OCI-LY7 (cell line): Measurements from ENCODE around the gene MLLT10. TPM values are rescaled to one million over a fixed set of nuclear protein-coding genes. Genes with fewer than 3 reads are reported as not detected.

ENCODE experiments used
- BruUV-seq: library from RNA; stranded (reverse); fragments of 400-500 nt; replicated peaks from 2 replicates; lab custom pipeline; 2021; lab: Mats Ljungman, UMichigan
- CTCF ChIA-PET: fragments of 300-600 bp; sonication (Branson Sonifier 250); formaldehyde crosslinking; loops from one replicate; lab custom pipeline; 2022; ENCODE audit warnings: antibody characterized with exemption; ENCODE audit not compliant: unreplicated experiment; lab: Charles Lee
- POLR2A ChIA-PET: fragments of 300-600 bp; sonication (Branson Sonifier 250); formaldehyde crosslinking; loops from one replicate; lab custom pipeline; 2022; ENCODE audit warnings: antibody characterized with exemption; lab: Charles Lee
- DNase-seq: peaks from one replicate; pipeline ENCODE4 v3.0.0-alpha.2; 2015; ENCODE audit warnings: low spot score
- H2AFZ ChIP-seq: fragments of 200-600 bp; sonication (generic), shearing (Covaris generic); 2 replicates; pipeline ENCODE4 v1.6.1; 2014; ENCODE audit warnings: mild to moderate bottlenecking, antibody characterized with exemption, low read length, moderate library complexity
- H3K27ac ChIP-seq: fragments of 200-600 bp; sonication (generic); 2 replicates; pipeline ENCODE4 v1.5.1; 2014; ENCODE audit warnings: mixed run types, low read depth, mild to moderate bottlenecking, moderate library complexity, low read length, inconsistent platforms; ENCODE audit not compliant: poor library complexity, severe bottlenecking
- H3K36me3 ChIP-seq: fragments of 200-600 bp; sonication (generic); 2 replicates; pipeline ENCODE4 v1.6.1; 2014; ENCODE audit warnings: mild to moderate bottlenecking, antibody characterized with exemption, low read length, moderate library complexity, mixed read lengths; ENCODE audit not compliant: insufficient read depth
- H3K4me1 ChIP-seq: fragments of 200-600 bp; sonication (generic); 2 replicates; pipeline ENCODE4 v1.5.1; 2014; ENCODE audit warnings: mild to moderate bottlenecking, low read length; ENCODE audit not compliant: insufficient read depth, poor library complexity, severe bottlenecking
- H3K4me2 ChIP-seq: fragments of 200-600 bp; sonication (generic); 2 replicates; pipeline ENCODE4 v1.6.1; 2014; ENCODE audit warnings: mild to moderate bottlenecking, low read length
- H3K4me3 ChIP-seq: fragments of 200-600 bp; sonication (generic); 2 replicates; pipeline ENCODE4 v1.5.1; 2014; ENCODE audit warnings: mild to moderate bottlenecking, low read depth, low read length; ENCODE audit not compliant: poor library complexity, severe bottlenecking
- H3K79me2 ChIP-seq: fragments of 200-600 bp; sonication (generic); 2 replicates; pipeline ENCODE4 v1.6.1; 2016; ENCODE audit warnings: low read depth, mild to moderate bottlenecking, low read length, moderate library complexity, mixed read lengths; ENCODE audit not compliant: insufficient read depth
- H3K9me2 ChIP-seq: fragments of 200-600 bp; sonication (generic); 2 replicates; pipeline ENCODE4 v1.6.1; 2016; ENCODE audit warnings: mild to moderate bottlenecking, low read length, mixed read lengths; ENCODE audit not compliant: insufficient read depth
- H3K9me3 ChIP-seq: fragments of 200-600 bp; sonication (generic); 2 replicates; pipeline ENCODE4 v1.6.1; 2014; ENCODE audit warnings: mild to moderate bottlenecking, mixed run types, low read length, mixed read lengths
- H4K20me1 ChIP-seq: fragments of 200-600 bp; sonication (generic); 2 replicates; pipeline ENCODE4 v1.6.1; 2014; ENCODE audit warnings: mild to moderate bottlenecking, antibody characterized with exemption, low read length, moderate library complexity, mixed read lengths; ENCODE audit not compliant: insufficient read depth
- CTCF ChIP-seq: fragments of 200-600 bp; sonication (generic); conservative IDR thresholded peaks from 2 replicates; pipeline ENCODE4 v1.5.1; 2014; ENCODE audit warnings: mild to moderate bottlenecking, antibody characterized with exemption, low read length, moderate library complexity, mixed read lengths
- EZH2phosphoT487 ChIP-seq: fragments of 200-600 bp; sonication (generic); IDR thresholded peaks from 2 replicates; pipeline ENCODE4 v1.6.1; 2018; ENCODE audit warnings: low read depth, borderline replicate concordance, mild to moderate bottlenecking, mixed run types, antibody characterized with exemption, low read length, moderate library complexity, mixed read lengths
- intact Hi-C: fragments of 100-400 bp; cut with micrococcal nuclease; formaldehyde crosslinking; loops from one replicate; pipeline ENCODE4 v1.10.0; 2022; ENCODE audit not compliant: unreplicated experiment
- total RNA-seq, 2 experiments: library from RNA; depleted of rRNA in 1 of 2; stranded (reverse); fragments of >200 nt in 1 of 2; shearing (Covaris generic) in 1 of 2; gene quantifications; 2 replicates each; pipeline ENCODE4 v1.2.3, GENCODE V29; 2014 to 2022

MLLT10 gene
- total RNA-seq, 2 experiments from 2014 or later = 68.4 to 74.0 TPM

GRCh38 chr10:21525367-21526187 lies 8.5 kb upstream of the MLLT10 start, which contains the start of gene SKIDA1:
Gene SKIDA1, minus strand, starts transcription at chr10:21525682. Its CDS starts 7,860 bp downstream, at chr10:21517822.
- ChIA-PET POLR2A (no interaction called here), CTCF (interaction anchor here (0.6 kb wide), 1 partner anchor 283 kb away, joined by 5 read pairs; no protein-coding TSS in a partner anchor)
- Histone ChIP-seq H3K9me3 (no peaks in the 10 kb centered on the region), H2AFZ (peak within 1 kb of the TSS; percentile 97), H3K4me3 (peak within 1 kb of the TSS; percentile 65), H3K79me2 (no peaks in the 10 kb centered on the region), H3K9me2 (no peaks in the 10 kb centered on the region), H3K36me3 (no peaks in the 10 kb centered on the region), H3K27ac (no peak within 1 kb of the TSS), H3K4me2 (peak within 1 kb of the TSS; percentile 81), H3K4me1 (peaks cover 26% of the 10 kb centered on the region), H4K20me1 (no peaks in the 10 kb centered on the region)
- intact Hi-C loops = no loop called here
- no TSS peak for BruUV-seq
- TF ChIP-seq EZH2phosphoT487 (no peak), CTCF (no peak)
- peak; percentile 35 for DNase-seq

DNA sequence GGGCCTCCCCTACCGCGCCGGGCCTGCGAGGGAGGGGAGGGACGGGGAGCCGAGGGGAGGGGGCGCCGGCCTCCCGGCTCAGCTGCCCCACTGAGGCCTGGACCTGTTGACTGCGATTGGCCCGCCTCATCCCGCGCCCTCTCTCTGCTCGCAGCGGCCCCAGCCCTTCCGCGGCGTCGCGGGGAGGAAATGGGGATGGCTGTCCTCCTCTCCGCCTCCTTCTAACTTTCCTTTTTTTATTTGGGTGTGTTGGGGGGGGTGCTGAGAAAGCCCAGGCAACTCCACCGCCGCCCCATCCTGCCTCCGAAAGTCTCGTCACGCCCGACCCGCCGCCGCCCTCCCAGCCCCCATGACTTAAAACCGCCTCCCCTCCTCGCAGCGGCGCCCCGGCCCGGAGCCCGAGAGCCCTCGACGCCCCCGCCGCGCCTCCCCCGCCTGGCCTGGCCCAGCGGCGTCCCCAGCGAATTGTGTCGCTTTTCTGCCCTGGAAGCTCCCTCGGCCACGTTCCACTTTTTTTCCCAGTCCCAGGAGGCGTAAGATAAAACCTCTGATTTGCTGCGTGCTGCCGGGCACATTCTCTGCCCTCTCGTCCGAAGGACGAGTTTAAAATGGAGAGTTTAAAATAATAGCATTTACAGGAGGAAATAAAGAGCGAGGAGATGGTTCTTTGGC lies 7.7 kb upstream of the MLLT10 start:
- Histone ChIP-seq H2AFZ (peak overlapping the region; percentile 97), H3K4me1 (peaks cover 26% of the 10 kb centered on the region), H3K27ac (no peak overlapping the region), H3K9me3 (no peaks in the 10 kb centered on the region), H4K20me1 (no peaks in the 10 kb centered on the region), H3K4me2 (peak overlapping the region; percentile 81), H3K4me3 (peak overlapping the region; percentile 65), H3K9me2 (no peaks in the 10 kb centered on the region), H3K36me3 (no peaks in the 10 kb centered on the region), H3K79me2 (no peaks in the 10 kb centered on the region)
- ChIA-PET POLR2A (no interaction called here), CTCF (no interaction called here)
- TF ChIP-seq CTCF (no peak), EZH2phosphoT487 (no peak)
- intact Hi-C loops = no loop called here
- no peak for DNase-seq
- no TSS peak for BruUV-seq
